Measurements from ENCODE around the gene RARB.

DNA sequence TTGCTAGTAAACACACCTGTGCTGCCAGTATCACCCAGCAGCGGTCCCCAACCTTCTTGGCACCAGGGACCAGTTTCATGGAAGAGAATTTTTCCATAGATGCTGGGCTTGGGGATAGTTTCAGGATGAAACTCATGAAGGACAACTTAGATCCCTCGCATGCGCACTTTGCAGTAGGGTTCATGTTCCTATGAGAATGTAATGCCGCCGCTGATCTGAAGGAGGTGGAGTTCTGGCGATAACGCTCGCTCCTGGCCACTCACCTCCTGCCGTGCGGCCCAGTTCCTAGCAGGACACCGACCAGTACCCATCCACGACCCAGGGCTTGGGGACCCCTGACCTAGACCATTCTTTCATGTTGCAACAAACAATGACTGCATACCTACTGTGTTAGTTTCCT is 146.9 kb downstream of the RARB start:
- TF ChIP-seq, protein P1, sequence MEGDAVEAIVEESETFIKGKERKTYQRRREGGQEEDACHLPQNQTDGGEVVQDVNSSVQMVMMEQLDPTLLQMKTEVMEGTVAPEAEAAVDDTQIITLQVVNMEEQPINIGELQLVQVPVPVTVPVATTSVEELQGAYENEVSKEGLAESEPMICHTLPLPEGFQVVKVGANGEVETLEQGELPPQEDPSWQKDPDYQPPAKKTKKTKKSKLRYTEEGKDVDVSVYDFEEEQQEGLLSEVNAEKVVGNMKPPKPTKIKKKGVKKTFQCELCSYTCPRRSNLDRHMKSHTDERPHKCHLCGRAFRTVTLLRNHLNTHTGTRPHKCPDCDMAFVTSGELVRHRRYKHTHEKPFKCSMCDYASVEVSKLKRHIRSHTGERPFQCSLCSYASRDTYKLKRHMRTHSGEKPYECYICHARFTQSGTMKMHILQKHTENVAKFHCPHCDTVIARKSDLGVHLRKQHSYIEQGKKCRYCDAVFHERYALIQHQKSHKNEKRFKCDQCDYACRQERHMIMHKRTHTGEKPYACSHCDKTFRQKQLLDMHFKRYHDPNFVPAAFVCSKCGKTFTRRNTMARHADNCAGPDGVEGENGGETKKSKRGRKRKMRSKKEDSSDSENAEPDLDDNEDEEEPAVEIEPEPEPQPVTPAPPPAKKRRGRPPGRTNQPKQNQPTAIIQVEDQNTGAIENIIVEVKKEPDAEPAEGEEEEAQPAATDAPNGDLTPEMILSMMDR (IDR thresholded peaks at IDR 0.05): no peak
- TF ChIP-seq EP300 (IDR thresholded peaks at IDR 0.05) (no peak), POLR2A (IDR thresholded peaks at IDR 0.05) (no peak)
